Dermis microvascular lymphatic vessel endothelial cell (primary cell): Measurements from ENCODE around the gene LDLRAD3. TPM values are rescaled to one million over a fixed set of nuclear protein-coding genes. Genes with fewer than 3 reads are reported as not detected.
"Not testable (repeated sequence)": the region's sequence is repeated elsewhere in the genome, so short reads cannot be mapped to it uniquely, and the experiment has no call there.

Experiments used
- DNase-seq, 2 donors: peaks; one replicate each; pipeline versions ENCODE4 v3.0.0 to v3.0.0-alpha.2; 2010; ENCODE audit warnings: low read depth in 2 of 2
- total RNA-seq: library from RNA; depleted of rRNA; stranded (reverse); fragments of >200 nt; gene quantifications from 2 replicates; pipeline ENCODE4 v1.2.1, GENCODE V29; 2014

LDLRAD3 gene
- total RNA-seq, 1 donor from 2014 or later = 4.5 TPM

DNA sequence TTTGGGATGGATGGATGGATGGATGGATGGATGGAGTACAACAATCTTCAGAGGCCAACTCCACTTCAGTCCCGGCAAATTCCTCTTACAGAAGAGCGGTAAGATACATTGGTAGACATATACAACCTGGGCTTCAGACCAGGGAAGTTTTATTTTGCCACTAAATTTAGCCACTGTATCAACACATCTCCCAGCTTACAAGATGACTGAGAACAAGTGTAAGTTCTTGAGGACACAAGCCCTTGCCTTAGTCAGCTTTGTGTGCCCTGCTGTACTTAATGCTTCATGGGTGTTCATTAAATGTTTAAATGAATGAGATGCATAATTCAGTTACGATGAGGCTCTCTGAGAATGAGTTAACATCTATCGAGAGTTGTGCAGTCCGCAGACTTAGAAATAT is 217.7 kb downstream of the LDLRAD3 start:
- DNase-seq = no peak

- no peak for DNase-seq
These were observed 218.4 kb downstream of the LDLRAD3 start for GRCh38 chr11:36162006-36162882.

GRCh38 chr11:36162883-36163434 is 219.1 kb downstream of the LDLRAD3 start:
- no peak for DNase-seq

- DNase-seq = peak; percentile 60 to 65
These were observed 220.8 kb downstream of the LDLRAD3 start for GRCh38 chr11:36164506-36165250.

DNA sequence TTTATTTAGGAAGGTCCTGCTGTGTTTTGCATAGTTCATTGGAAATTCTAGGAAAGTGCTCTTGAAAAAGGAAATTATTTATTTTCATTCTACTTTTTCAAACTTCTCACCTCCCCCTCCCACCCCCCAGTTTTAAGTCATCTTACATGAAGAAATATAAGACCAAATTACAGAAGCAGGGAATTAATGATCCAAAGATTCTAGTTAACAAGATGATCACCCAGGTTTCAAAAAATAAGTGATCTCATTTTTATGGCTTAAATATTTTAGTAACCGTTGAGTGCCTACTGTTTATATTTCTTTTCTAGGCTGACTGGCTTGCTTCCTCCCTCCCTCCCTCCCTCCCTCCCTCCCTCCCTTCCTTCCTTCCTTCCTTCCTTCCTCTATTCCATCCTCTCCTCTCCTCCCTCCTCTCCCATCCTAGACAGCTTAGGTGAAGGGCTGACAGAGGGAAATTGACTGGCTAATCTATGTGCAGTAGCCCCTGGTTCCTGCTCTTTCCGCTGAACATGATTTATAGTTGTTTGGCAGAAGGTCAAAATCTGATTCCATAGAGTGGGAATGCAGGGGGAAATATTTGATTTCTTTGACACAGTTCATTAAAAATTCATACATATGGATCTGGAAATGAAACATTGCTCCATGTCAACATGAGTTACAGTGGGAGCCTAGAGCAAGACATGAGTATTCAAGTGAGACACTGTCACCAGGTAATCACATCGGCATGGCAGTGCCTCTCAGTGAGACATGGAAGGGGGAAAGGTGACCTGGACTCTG is 221.9 kb downstream of the LDLRAD3 start:
- peak; percentile 43 to 76 for DNase-seq

DNA sequence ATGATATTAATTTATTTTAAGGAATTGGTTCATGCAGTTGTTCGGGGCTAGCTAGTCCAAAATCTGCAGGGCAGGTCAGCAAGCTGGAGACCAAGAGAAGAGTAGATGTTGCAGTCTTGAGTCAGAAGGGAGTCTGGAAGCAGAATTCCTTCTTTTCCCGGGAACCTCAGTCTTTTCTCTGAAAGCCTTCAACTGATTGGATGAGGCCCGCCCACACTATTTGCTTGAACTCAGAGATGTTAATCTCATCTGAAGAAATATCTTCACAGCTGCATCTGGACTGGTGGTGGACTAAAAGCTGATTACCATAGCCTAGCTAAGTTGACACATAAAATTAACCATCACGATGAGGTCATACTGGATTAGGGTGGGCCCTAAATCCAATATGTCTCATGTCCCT is 223.2 kb downstream of the LDLRAD3 start:
- DNase-seq = no peak

- no peak for DNase-seq
These were observed 223.9 kb downstream of the LDLRAD3 start for GRCh38 chr11:36167729-36168128.

- no peak for DNase-seq
These were observed 234.0 kb downstream of the LDLRAD3 start for GRCh38 chr11:36177836-36178235.

GRCh38 chr11:36186340-36187175 is 242.7 kb downstream of the LDLRAD3 start:
- peak in 1 of 2 donors; percentile 22 for DNase-seq

- DNase-seq = no peak
These were observed 243.8 kb downstream of the LDLRAD3 start for GRCh38 chr11:36187622-36188021.

DNA sequence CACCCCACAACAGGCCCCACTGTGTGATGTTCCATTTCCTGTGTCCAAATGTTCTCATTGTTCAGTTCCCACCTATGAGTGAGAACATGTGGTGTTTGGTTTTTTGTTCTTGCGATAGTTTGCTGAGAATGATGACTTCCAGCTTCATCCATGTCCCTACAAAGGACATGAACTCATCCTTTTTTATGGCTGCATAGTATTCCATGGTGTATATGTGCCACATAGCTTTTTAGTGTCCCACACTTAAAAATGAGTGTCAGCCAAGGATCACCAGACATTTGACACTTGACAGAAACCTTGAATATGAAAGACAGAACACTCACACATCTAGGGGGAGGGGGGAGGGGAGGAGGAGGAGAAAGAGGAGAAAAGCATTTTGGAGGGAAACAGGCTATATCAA is 245.9 kb downstream of the LDLRAD3 start:
- DNase-seq = not testable (repeated sequence)

DNA sequence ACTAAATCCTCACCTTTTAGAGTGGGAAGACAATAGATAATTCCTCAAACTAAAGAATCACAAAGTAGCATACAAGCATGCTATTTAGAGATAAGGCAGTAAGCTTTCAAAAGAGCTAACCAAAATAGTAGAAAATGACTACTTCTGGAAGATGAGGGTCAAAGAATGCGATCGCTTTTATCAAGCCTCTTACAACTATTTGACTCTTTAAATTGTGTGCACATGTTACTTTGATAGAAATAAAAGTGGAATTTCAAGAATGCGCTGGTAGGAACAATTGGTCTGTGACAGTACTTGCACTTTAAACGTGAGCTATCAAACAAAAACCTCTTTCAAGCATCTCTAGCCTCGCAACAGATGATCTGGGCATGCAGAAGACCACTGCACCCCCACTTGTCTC is 248.1 kb downstream of the LDLRAD3 start:
- DNase-seq = no peak

GRCh38 chr11:36192425-36193289 is 248.8 kb downstream of the LDLRAD3 start:
- no peak for DNase-seq

DNA sequence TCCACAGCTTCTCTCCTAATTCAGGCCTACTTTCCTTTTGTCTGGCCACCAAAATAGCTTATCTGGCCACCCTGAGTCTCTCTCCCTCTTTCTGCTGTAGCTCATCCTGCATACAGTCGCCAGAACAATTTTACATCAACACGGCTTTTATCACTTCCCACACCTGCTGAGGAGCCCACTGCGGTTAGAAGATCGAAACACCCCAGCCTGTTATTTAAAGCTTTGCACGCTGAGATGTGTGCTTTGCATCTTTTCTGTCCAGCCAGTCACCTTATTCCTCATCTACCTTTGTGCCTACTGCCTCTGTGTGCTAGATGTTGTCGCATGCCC is 249.4 kb downstream of the LDLRAD3 start:
- no peak for DNase-seq

- DNase-seq = no peak
These were observed 249.9 kb downstream of the LDLRAD3 start for GRCh38 chr11:36193721-36194120.

- no peak for DNase-seq
These were observed 251.9 kb downstream of the LDLRAD3 start for GRCh38 chr11:36195496-36196354.

DNA sequence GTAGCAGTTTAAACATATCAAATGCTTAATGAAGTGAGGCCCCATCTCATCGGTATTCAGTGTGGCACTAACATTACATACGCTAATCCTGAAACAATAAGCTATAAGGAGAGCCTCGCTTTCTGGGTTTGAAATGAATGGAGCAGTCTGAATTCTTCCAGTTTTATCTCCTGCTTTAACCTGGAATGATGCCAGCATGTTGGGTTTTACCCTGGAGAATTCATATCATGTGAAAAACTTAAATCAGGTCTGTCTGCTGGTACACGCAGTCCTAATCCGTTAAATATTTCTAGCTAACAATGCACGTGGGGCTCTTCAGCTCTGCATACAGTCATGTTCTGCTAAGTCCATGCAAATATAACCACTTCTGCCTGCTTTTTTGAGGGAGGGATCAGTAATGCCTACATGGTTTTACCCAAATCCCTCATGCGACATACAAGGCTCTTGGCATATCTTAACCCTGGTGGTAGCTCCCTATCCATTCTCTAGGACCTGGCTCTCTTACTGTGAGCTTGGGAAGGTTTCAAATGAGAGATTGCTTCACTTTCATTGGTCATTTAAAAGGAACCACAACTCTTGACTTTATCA is 252.6 kb downstream of the LDLRAD3 start:
- no peak for DNase-seq

- DNase-seq = no peak
These were observed 257.5 kb downstream of the LDLRAD3 start for GRCh38 chr11:36201411-36201810.

DNA sequence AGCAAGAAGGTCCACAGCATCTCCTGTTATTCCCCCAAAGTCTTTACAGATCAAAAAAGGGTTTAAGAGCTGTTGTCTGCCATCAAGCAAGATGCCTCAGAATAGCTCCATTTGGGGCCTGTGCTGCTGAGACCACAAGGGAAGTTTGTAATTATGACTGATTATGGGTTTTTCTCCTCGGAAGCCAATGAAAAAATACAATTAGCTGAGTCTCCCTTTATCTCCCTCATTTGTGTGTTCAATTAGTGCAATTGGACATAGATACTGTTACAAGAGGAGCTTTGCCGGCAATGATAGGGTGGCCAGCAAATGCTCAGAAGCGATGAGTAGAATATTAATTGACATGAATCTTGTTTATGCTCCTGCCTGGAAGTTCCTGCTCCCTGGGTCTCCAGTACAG is 261.7 kb downstream of the LDLRAD3 start:
- DNase-seq = no peak
